SK-N-SH (cell line): ENCODE measurements around the gene RAB19. TPM values are rescaled to one million over a fixed set of nuclear protein-coding genes. Genes with fewer than 3 reads are reported as not detected.

ENCODE experiments used
- CTCF ChIA-PET: fragments of 300-600, 350-600 bp; formaldehyde crosslinking; extraction: SDS; loops from one replicate; lab custom pipeline; 2021; lab: Yijun Ruan, JAX
- POLR2A ChIA-PET: fragments of 350-600 bp; sonication (Branson Sonifier 250); formaldehyde crosslinking; extraction: SDS; loops from one replicate; lab custom pipeline; 2020; ENCODE audit warnings: antibody characterized with exemption, inconsistent platforms; lab: Yijun Ruan, JAX
- DNase-seq: peaks from one replicate; pipeline ENCODE4 v3.0.0; 2012
- H2AFZ ChIP-seq: fragments of 200-600 bp; sonication (generic); 2 replicates; pipeline ENCODE4 v1.8.1; 2016; ENCODE audit warnings: antibody characterized with exemption, mild to moderate bottlenecking, low read depth
- H3F3A ChIP-seq: fragments of 200-600 bp; sonication (generic); replicated peaks from 2 replicates; pipeline ENCODE3; 2016; ENCODE audit warnings: antibody characterized with exemption, mild to moderate bottlenecking; ENCODE audit not compliant: insufficient read depth
- H3K27ac ChIP-seq, 2 experiments: fragments of 200-500 bp in 1 of 2; fragments of 200-600 bp in 1 of 2; sonication (Bioruptor generic) in 1 of 2; sonication (generic), shearing (Covaris generic) in 1 of 2; 2 replicates each; pipeline versions ENCODE4 v1.5.1 to v1.6.1; 2014 to 2016; ENCODE audit warnings: low read depth in 2 of 2, inconsistent platforms in 1 of 2, low read length in 1 of 2, mild to moderate bottlenecking in 1 of 2, mixed read lengths in 1 of 2
- H3K27me3 ChIP-seq: fragments of 200-600 bp; sonication (generic), shearing (Covaris generic); 2 replicates; pipeline ENCODE4 v1.6.1; 2016; ENCODE audit warnings: mixed run types; ENCODE audit not compliant: insufficient read depth
- H3K36me3 ChIP-seq, 2 experiments: fragments of 200-500 bp in 1 of 2; fragments of 200-600 bp in 1 of 2; sonication (Bioruptor generic) in 1 of 2; sonication (generic) in 1 of 2; replicated peaks in 1 of 2; 2 replicates each; pipeline versions ENCODE3 to v1.5.1; 2014 to 2016; ENCODE audit warnings: low read length in 1 of 2, mild to moderate bottlenecking in 1 of 2; ENCODE audit not compliant: insufficient read depth in 2 of 2, control insufficient read depth in 1 of 2
- H3K4me1 ChIP-seq, 2 experiments: fragments of 200-500 bp in 1 of 2; fragments of 200-600 bp in 1 of 2; sonication (Bioruptor generic) in 1 of 2; sonication (generic), shearing (Covaris generic) in 1 of 2; 2 replicates each; pipeline versions ENCODE4 v1.5.1 to v1.6.1; 2014 to 2016; ENCODE audit warnings: low read depth in 1 of 2, low read length in 1 of 2, mixed run types in 1 of 2; ENCODE audit not compliant: insufficient read depth in 2 of 2, control insufficient read depth in 1 of 2
- H3K4me2 ChIP-seq: fragments of 200-600 bp; sonication (generic), shearing (Covaris generic); 2 replicates; pipeline ENCODE4 v1.6.1; 2017; ENCODE audit warnings: mixed run types
- H3K4me3 ChIP-seq, 2 experiments: fragments of 200-500 bp in 1 of 2; fragments of 200-600 bp in 1 of 2; sonication (Bioruptor generic) in 1 of 2; sonication (generic), shearing (Covaris generic) in 1 of 2; 2 replicates each; pipeline versions ENCODE4 v1.5.1 to v1.8.1; 2014 to 2016; ENCODE audit warnings: low read depth in 2 of 2, inconsistent platforms in 1 of 2, low read length in 1 of 2, mild to moderate bottlenecking in 1 of 2, mixed read lengths in 1 of 2, moderate library complexity in 1 of 2
- H3K79me2 ChIP-seq: fragments of 200-600 bp; sonication (generic); 2 replicates; pipeline ENCODE4 v1.8.1; 2017; ENCODE audit warnings: mild to moderate bottlenecking; ENCODE audit not compliant: insufficient read depth
- H3K9ac ChIP-seq: fragments of 200-600 bp; sonication (generic); 2 replicates; pipeline ENCODE4 v1.6.1; 2017; ENCODE audit warnings: mixed run types
- H3K9me2 ChIP-seq: fragments of 200-600 bp; sonication (generic); 2 replicates; pipeline ENCODE4 v1.6.1; 2017; ENCODE audit warnings: mixed run types
- H3K9me3 ChIP-seq: fragments of 200-600 bp; sonication (generic); 2 replicates; pipeline ENCODE4 v1.6.1; 2017; ENCODE audit warnings: mixed run types, mild to moderate bottlenecking, moderate library complexity
- H4K20me1 ChIP-seq: fragments of 200-600 bp; sonication (generic); 2 replicates; pipeline ENCODE4 v1.6.1; 2017; ENCODE audit warnings: mild to moderate bottlenecking, mixed run types; ENCODE audit not compliant: insufficient read depth
- ELF1 ChIP-seq: IDR thresholded peaks from 2 replicates; pipeline ENCODE4 v1.4.0; 2012
- EP300 ChIP-seq, 2 experiments: IDR thresholded peaks; 2 replicates each; pipeline versions ENCODE4 v1.4.0 to v1.6.1; 2012; ENCODE audit warnings: borderline replicate concordance in 1 of 2, low read depth in 1 of 2, low read length in 1 of 2
- FOXJ3 ChIP-seq: sonication (generic); formaldehyde crosslinking; IDR thresholded peaks from 2 replicates; pipeline ENCODE4 v1.5.1; 2020; ENCODE audit warnings: mild to moderate bottlenecking, missing genetic modification reagents
- FOXM1 ChIP-seq: IDR thresholded peaks from 2 replicates; pipeline ENCODE4 v1.4.0; 2012; ENCODE audit warnings: low read depth, mild to moderate bottlenecking
- GABPA ChIP-seq: IDR thresholded peaks from 2 replicates; pipeline ENCODE4 v1.4.0; 2012; ENCODE audit warnings: low read depth, mild to moderate bottlenecking
- GATA2 ChIP-seq: sonication (generic); formaldehyde crosslinking; IDR thresholded peaks from 2 replicates; pipeline ENCODE4 v1.5.0; 2020; ENCODE audit warnings: mild to moderate bottlenecking, missing genetic modification reagents
- MEF2A ChIP-seq: IDR thresholded peaks from 2 replicates; pipeline ENCODE4 v1.4.0; 2012; ENCODE audit warnings: low read depth, borderline replicate concordance
- MXI1 ChIP-seq: IDR thresholded peaks from 2 replicates; pipeline ENCODE4 v1.6.1; 2012; ENCODE audit warnings: mild to moderate bottlenecking, low read depth, low read length, improper control_type of control experiment
- SIN3A ChIP-seq: IDR thresholded peaks from 2 replicates; pipeline ENCODE4 v1.6.1; 2012; ENCODE audit warnings: low read depth, mild to moderate bottlenecking, low read length, moderate library complexity, borderline replicate concordance
- SMC3 ChIP-seq: IDR thresholded peaks from 2 replicates; pipeline ENCODE4 v1.6.1; 2012; ENCODE audit warnings: low read depth, low read length, improper control_type of control experiment
- TCF12 ChIP-seq: IDR thresholded peaks from 2 replicates; pipeline ENCODE4 v1.4.0; 2012
- TEAD4 ChIP-seq: IDR thresholded peaks from 2 replicates; pipeline ENCODE4 v1.4.0; 2012; ENCODE audit warnings: mild to moderate bottlenecking, borderline replicate concordance; ENCODE audit not compliant: insufficient read depth
- WGBS: methylation state at CpG from one replicate; pipeline ENCODE4 v1.1.6; 2017; ENCODE audit warnings: low lambda C conversion rate; 5-methylcytosine and 5-hydroxymethylcytosine counted together
- polyA plus RNA-seq, 3 experiments: library from polyadenylated mRNA; depleted of rRNA; stranded (reverse); fragments of >200 nt; gene quantifications; 2 replicates each; pipeline ENCODE4 v1.2.3, GENCODE V29; 2012
- TF ChIP-seq, protein P1 (sequence below): IDR thresholded peaks from 2 replicates; pipeline ENCODE4; 2012
- TF ChIP-seq, protein P2 (sequence below): fragments of 150-350 bp; IDR thresholded peaks from 2 replicates; pipeline ENCODE4 v1.6.1; 2017; ENCODE audit warnings: antibody characterized with exemption, low read length, low read depth, borderline replicate concordance

Gene RAB19, protein sequence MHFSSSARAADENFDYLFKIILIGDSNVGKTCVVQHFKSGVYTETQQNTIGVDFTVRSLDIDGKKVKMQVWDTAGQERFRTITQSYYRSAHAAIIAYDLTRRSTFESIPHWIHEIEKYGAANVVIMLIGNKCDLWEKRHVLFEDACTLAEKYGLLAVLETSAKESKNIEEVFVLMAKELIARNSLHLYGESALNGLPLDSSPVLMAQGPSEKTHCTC
- not detected in 2 replicates for polyA plus RNA-seq (2012; rRNA removed)
- polyA plus RNA-seq (2012; cell fraction: cytosol; rRNA removed), result 0.04 TPM in 1 of 2 replicates, not detected in the other
- polyA plus RNA-seq (2012; cell fraction: nucleus; rRNA removed), result 0.13 TPM in 1 of 2 replicates, not detected in the other

GRCh38 chr7:140403878-140404564 is at the start of gene RAB19:
TSS of gene RAB19 (plus strand) at chr7:140404058. CDS start at chr7:140407647, 3,589 bp downstream.
- no peaks in the 10 kb centered on the region for H4K20me1 ChIP-seq
- H3K79me2 ChIP-seq, result no peaks in the 10 kb centered on the region
- H3K4me2 ChIP-seq, result no peak within 1 kb of the TSS
- H3K9me3 ChIP-seq, result no peaks in the 10 kb centered on the region
- DNase-seq, result no peak
- no peak within 1 kb of the TSS for H2AFZ ChIP-seq
- H3K4me3 ChIP-seq, result no peak within 1 kb of the TSS
- no peak within 1 kb of the TSS for H3K9ac ChIP-seq
- POLR2A ChIA-PET, result no interaction called here
- H3K4me1 ChIP-seq, result no peaks in the 10 kb centered on the region
- H3K9me2 ChIP-seq, result no peaks in the 10 kb centered on the region
- 83% methylated on average over 22 of the region's 22 CpGs for WGBS
- H3K36me3 ChIP-seq, result no peaks in the 10 kb centered on the region
- no peak within 1 kb of the TSS for H3K27ac ChIP-seq
- TF ChIP-seq GABPA, result no peak
- no peak for TF ChIP-seq SIN3A
- TF ChIP-seq MEF2A, result no peak
- no peak for TF ChIP-seq MXI1
- TF ChIP-seq, protein P1, sequence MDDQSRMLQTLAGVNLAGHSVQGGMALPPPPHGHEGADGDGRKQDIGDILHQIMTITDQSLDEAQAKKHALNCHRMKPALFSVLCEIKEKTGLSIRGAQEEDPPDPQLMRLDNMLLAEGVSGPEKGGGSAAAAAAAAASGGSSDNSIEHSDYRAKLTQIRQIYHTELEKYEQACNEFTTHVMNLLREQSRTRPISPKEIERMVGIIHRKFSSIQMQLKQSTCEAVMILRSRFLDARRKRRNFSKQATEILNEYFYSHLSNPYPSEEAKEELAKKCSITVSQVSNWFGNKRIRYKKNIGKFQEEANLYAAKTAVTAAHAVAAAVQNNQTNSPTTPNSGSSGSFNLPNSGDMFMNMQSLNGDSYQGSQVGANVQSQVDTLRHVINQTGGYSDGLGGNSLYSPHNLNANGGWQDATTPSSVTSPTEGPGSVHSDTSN, result no peak
- no peak for TF ChIP-seq FOXM1
- TF ChIP-seq SMC3, result no peak
- CTCF ChIA-PET, result interaction anchor here (1.0 to 1.3 kb wide), 2 partner anchors 10 to 78 kb away, joined by 3 read pairs; no protein-coding TSS in a partner anchor
- H3K27me3 ChIP-seq, result peaks cover 23% of the 10 kb centered on the region
- H3F3A ChIP-seq, result peaks cover 4% of the 10 kb centered on the region

DNA sequence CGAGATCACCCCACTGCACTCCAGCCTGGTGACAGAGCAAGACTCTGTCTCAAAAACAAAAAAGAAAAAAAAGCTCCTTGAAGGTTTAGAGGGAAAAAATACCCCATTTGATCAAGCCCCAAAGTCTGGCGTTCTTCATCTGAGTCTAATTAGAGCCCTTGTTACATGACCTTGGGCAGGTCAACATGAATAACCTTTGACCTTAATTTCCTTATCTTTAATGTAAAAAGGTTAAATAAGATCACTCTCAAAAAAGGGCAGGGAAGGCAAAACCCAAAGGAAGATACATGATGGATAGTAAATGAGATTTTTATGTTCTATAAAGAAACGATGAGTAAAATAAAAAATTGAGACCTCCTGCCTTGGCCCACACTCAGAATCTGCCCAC is 45.8 kb upstream of the RAB19 start:
- Histone ChIP-seq H3K9me3 (no peaks in the 10 kb centered on the region), H3K4me2 (no peak overlapping the region), H2AFZ (no peak overlapping the region), H3K27ac (no peak overlapping the region), H4K20me1 (no peaks in the 10 kb centered on the region), H3K9ac (no peak overlapping the region), H3K79me2 (no peaks in the 10 kb centered on the region), H3K4me3 (no peak overlapping the region), H3K9me2 (no peaks in the 10 kb centered on the region), H3K36me3 (peaks cover 12 to 28% of the 10 kb centered on the region in 2 experiments), H3K4me1 (no peaks in the 10 kb centered on the region), H3F3A (no peaks in the 10 kb centered on the region), H3K27me3 (no peaks in the 10 kb centered on the region)
- TF ChIP-seq GATA2 (CRISPR knock-in tag) (no peak), ELF1 (no peak), FOXM1 (no peak), FOXJ3 (CRISPR knock-in tag) (no peak), EP300 (IDR thresholded peaks at IDR 0.05; ENCODE audit: borderline replicate concordance in 1 of 2, low read depth in 1 of 2, low read length in 1 of 2) (no peak), TEAD4 (no peak), MXI1 (no peak), TCF12 (no peak)
- TF ChIP-seq, protein P2, sequence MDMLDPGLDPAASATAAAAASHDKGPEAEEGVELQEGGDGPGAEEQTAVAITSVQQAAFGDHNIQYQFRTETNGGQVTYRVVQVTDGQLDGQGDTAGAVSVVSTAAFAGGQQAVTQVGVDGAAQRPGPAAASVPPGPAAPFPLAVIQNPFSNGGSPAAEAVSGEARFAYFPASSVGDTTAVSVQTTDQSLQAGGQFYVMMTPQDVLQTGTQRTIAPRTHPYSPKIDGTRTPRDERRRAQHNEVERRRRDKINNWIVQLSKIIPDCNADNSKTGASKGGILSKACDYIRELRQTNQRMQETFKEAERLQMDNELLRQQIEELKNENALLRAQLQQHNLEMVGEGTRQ, result no peak
- CTCF ChIA-PET, result no interaction called here
- DNase-seq, result no peak
- POLR2A ChIA-PET, result no interaction called here
- WGBS, result 96% methylated on average over 3 of the region's 3 CpGs
